GM23338 (cell line): ENCODE measurements around the gene ADAMTS8. TPM values are rescaled to one million over a fixed set of nuclear protein-coding genes. Genes with fewer than 3 reads are reported as not detected.

Experiments used
- ATAC-seq: fragments of 200-7000 bp; cut with Tn5 transposase; 3 replicates; pipeline ENCODE4 v1.9.1; 2020
- DNase-seq: peaks from one replicate; pipeline ENCODE4 v3.0.0-alpha.2; 2015; ENCODE audit warnings: low spot score
- H2AFZ ChIP-seq: fragments of 200-600 bp; sonication (generic); 2 replicates; pipeline ENCODE4 v1.8.0; 2016; ENCODE audit warnings: antibody characterized with exemption, mild to moderate bottlenecking, moderate library complexity
- H3F3A ChIP-seq: fragments of 200-600 bp; sonication (generic); replicated peaks from 2 replicates; pipeline ENCODE4 v1.8.0; 2017; ENCODE audit warnings: antibody characterized with exemption, mixed run types, low read depth
- H3K27ac ChIP-seq: fragments of 200-600 bp; sonication (generic); 2 replicates; pipeline ENCODE4 v1.6.1; 2016; ENCODE audit warnings: low read depth
- H3K27me3 ChIP-seq: fragments of 200-600 bp; sonication (generic); 2 replicates; pipeline ENCODE4 v1.8.0; 2016; ENCODE audit warnings: mild to moderate bottlenecking, mixed run types, moderate library complexity; ENCODE audit not compliant: insufficient read depth
- H3K36me3 ChIP-seq: fragments of 200-600 bp; sonication (generic); 2 replicates; pipeline ENCODE4 v1.8.0; 2016; ENCODE audit warnings: mild to moderate bottlenecking; ENCODE audit not compliant: insufficient read depth
- H3K4me1 ChIP-seq: fragments of 200-600 bp; sonication (generic); 2 replicates; pipeline ENCODE4 v1.8.0; 2016; ENCODE audit warnings: mild to moderate bottlenecking, moderate library complexity; ENCODE audit not compliant: insufficient read depth
- H3K4me2 ChIP-seq: fragments of 200-600 bp; sonication (generic); 2 replicates; pipeline ENCODE4 v1.7.1; 2017; ENCODE audit warnings: mixed run types
- H3K4me3 ChIP-seq: fragments of 200-600 bp; sonication (generic); 2 replicates; pipeline ENCODE4 v1.6.1; 2016; ENCODE audit warnings: mixed run types
- H3K79me2 ChIP-seq: fragments of 200-600 bp; sonication (generic); replicated peaks from 2 replicates; pipeline ENCODE4 v1.8.0; 2017; ENCODE audit warnings: mild to moderate bottlenecking; ENCODE audit not compliant: insufficient read depth
- H3K9me2 ChIP-seq: fragments of 200-600 bp; sonication (generic); 2 replicates; pipeline ENCODE4 v1.8.0; 2017; ENCODE audit not compliant: insufficient read depth
- H4K20me1 ChIP-seq: fragments of 200-600 bp; sonication (generic); replicated peaks from 2 replicates; pipeline ENCODE4 v1.8.0; 2017; ENCODE audit warnings: mild to moderate bottlenecking; ENCODE audit not compliant: insufficient read depth
- H3K27ac Mint-ChIP-seq: 2 replicates; pipeline ENCODE4 v1.8.0; 2020; ENCODE audit warnings: inconsistent platforms, mild to moderate bottlenecking, moderate library complexity, mixed read lengths
- H3K27me3 Mint-ChIP-seq: 3 replicates; pipeline ENCODE4 v1.8.0; 2022; ENCODE audit warnings: low read depth, mild to moderate bottlenecking, moderate library complexity, mixed read lengths, inconsistent platforms; ENCODE audit not compliant: insufficient read depth, poor library complexity
- H3K36me3 Mint-ChIP-seq: 3 replicates; pipeline ENCODE4 v1.8.0; 2021; ENCODE audit warnings: low read depth, mild to moderate bottlenecking, inconsistent platforms, moderate library complexity, mixed read lengths
- H3K4me1 Mint-ChIP-seq: 3 replicates; pipeline ENCODE4 v1.8.0; 2020; ENCODE audit warnings: mild to moderate bottlenecking, inconsistent platforms, mixed read lengths
- H3K4me3 Mint-ChIP-seq: 3 replicates; pipeline ENCODE4 v1.8.0; 2021; ENCODE audit warnings: moderate library complexity, mild to moderate bottlenecking, inconsistent platforms, mixed read lengths
- H3K9me3 Mint-ChIP-seq: 3 replicates; pipeline ENCODE4 v1.8.0; 2020; ENCODE audit warnings: moderate library complexity, mild to moderate bottlenecking, inconsistent platforms, mixed read lengths
- EZH2phosphoT487 ChIP-seq: fragments of 200-600 bp; sonication (generic); IDR thresholded peaks from one replicate; pipeline ENCODE4 v1.8.1; 2018; ENCODE audit warnings: antibody characterized with exemption; ENCODE audit not compliant: unreplicated experiment
- JUNB ChIP-seq: IDR thresholded peaks from one replicate; pipeline ENCODE4 v1.6.1; 2016; ENCODE audit warnings: antibody characterized with exemption; ENCODE audit not compliant: unreplicated experiment
- NANOG ChIP-seq: IDR thresholded peaks from 2 replicates; pipeline ENCODE4 v1.6.1; 2016; ENCODE audit warnings: antibody characterized with exemption, borderline replicate concordance
- STAT1 ChIP-seq: IDR thresholded peaks from one replicate; pipeline ENCODE4 v1.6.1; 2016; ENCODE audit warnings: antibody characterized with exemption; ENCODE audit not compliant: unreplicated experiment
- ZNF331 ChIP-seq: fragments of 250-450 bp; sonication (Bioruptor Pico); IDR thresholded peaks from 2 replicates; pipeline ENCODE4 v1.5.0; 2020; ENCODE audit warnings: low read depth, mild to moderate bottlenecking, moderate library complexity
- polyA plus RNA-seq: library from polyadenylated mRNA; unstranded; fragments of >200 nt; fragmentation: Nextera tagmentation; extraction: Ambion mirVana; gene quantifications from 2 replicates; pipeline ENCODE4 v1.2.1, GENCODE V29; 2016
- total RNA-seq: library from RNA; depleted of rRNA; stranded (reverse); fragments of >200 nt; shearing (Covaris generic); gene quantifications from 2 replicates; pipeline ENCODE4 v1.2.3, GENCODE V29; 2014
- TF ChIP-seq, protein P1 (sequence below): IDR thresholded peaks from one replicate; pipeline ENCODE4 v1.6.1; 2018; ENCODE audit warnings: antibody characterized with exemption; ENCODE audit not compliant: unreplicated experiment
- TF ChIP-seq, protein P2 (sequence below): fragments of 250-450 bp; sonication (Bioruptor Pico); IDR thresholded peaks from 2 replicates; pipeline ENCODE4 v1.5.0; 2020; ENCODE audit warnings: mild to moderate bottlenecking, moderate library complexity
- TF ChIP-seq, protein P3 (sequence below): IDR thresholded peaks from 2 replicates; pipeline ENCODE4 v1.6.1; 2016; ENCODE audit warnings: antibody characterized with exemption

Gene ADAMTS8
- total and polyA plus RNA-seq, 2 experiments from 2014 or later = 7.5 to 16.2 TPM

DNA sequence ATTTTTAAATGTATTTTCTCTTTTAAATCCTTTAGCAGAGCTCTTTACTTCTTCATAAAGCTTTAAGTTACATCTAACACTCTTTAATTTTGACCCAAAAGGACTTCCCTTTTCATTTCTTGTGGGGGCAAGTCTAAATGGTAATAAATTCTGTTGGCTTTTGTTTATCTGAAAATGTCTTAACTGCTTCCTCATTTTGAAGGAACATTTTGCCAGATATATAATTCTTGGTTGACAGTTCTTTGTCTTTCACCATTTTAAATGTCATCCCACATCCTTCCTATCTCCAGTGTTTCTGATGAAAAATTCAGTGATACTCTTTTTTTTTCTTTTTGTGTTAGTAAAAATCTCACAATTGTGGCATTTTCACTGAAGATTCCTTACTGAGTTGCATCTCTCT is 69.0 kb downstream of the ADAMTS8 start:
- H3K27ac Mint-ChIP-seq = no peak overlapping the region
- H3K27ac ChIP-seq = no peak overlapping the region
- peaks cover 7% of the 10 kb centered on the region; the same call in 1 of the 2 replicates for H3K4me1 ChIP-seq
- H3K4me3 Mint-ChIP-seq = no peak overlapping the region
- H3K27me3 Mint-ChIP-seq = peaks cover 2% of the 10 kb centered on the region
- no peaks in the 10 kb centered on the region for H3K9me2 ChIP-seq
- TF ChIP-seq, protein P1, sequence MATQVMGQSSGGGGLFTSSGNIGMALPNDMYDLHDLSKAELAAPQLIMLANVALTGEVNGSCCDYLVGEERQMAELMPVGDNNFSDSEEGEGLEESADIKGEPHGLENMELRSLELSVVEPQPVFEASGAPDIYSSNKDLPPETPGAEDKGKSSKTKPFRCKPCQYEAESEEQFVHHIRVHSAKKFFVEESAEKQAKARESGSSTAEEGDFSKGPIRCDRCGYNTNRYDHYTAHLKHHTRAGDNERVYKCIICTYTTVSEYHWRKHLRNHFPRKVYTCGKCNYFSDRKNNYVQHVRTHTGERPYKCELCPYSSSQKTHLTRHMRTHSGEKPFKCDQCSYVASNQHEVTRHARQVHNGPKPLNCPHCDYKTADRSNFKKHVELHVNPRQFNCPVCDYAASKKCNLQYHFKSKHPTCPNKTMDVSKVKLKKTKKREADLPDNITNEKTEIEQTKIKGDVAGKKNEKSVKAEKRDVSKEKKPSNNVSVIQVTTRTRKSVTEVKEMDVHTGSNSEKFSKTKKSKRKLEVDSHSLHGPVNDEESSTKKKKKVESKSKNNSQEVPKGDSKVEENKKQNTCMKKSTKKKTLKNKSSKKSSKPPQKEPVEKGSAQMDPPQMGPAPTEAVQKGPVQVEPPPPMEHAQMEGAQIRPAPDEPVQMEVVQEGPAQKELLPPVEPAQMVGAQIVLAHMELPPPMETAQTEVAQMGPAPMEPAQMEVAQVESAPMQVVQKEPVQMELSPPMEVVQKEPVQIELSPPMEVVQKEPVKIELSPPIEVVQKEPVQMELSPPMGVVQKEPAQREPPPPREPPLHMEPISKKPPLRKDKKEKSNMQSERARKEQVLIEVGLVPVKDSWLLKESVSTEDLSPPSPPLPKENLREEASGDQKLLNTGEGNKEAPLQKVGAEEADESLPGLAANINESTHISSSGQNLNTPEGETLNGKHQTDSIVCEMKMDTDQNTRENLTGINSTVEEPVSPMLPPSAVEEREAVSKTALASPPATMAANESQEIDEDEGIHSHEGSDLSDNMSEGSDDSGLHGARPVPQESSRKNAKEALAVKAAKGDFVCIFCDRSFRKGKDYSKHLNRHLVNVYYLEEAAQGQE = no peak
- TF ChIP-seq NANOG = no peak
- TF ChIP-seq, protein P2, sequence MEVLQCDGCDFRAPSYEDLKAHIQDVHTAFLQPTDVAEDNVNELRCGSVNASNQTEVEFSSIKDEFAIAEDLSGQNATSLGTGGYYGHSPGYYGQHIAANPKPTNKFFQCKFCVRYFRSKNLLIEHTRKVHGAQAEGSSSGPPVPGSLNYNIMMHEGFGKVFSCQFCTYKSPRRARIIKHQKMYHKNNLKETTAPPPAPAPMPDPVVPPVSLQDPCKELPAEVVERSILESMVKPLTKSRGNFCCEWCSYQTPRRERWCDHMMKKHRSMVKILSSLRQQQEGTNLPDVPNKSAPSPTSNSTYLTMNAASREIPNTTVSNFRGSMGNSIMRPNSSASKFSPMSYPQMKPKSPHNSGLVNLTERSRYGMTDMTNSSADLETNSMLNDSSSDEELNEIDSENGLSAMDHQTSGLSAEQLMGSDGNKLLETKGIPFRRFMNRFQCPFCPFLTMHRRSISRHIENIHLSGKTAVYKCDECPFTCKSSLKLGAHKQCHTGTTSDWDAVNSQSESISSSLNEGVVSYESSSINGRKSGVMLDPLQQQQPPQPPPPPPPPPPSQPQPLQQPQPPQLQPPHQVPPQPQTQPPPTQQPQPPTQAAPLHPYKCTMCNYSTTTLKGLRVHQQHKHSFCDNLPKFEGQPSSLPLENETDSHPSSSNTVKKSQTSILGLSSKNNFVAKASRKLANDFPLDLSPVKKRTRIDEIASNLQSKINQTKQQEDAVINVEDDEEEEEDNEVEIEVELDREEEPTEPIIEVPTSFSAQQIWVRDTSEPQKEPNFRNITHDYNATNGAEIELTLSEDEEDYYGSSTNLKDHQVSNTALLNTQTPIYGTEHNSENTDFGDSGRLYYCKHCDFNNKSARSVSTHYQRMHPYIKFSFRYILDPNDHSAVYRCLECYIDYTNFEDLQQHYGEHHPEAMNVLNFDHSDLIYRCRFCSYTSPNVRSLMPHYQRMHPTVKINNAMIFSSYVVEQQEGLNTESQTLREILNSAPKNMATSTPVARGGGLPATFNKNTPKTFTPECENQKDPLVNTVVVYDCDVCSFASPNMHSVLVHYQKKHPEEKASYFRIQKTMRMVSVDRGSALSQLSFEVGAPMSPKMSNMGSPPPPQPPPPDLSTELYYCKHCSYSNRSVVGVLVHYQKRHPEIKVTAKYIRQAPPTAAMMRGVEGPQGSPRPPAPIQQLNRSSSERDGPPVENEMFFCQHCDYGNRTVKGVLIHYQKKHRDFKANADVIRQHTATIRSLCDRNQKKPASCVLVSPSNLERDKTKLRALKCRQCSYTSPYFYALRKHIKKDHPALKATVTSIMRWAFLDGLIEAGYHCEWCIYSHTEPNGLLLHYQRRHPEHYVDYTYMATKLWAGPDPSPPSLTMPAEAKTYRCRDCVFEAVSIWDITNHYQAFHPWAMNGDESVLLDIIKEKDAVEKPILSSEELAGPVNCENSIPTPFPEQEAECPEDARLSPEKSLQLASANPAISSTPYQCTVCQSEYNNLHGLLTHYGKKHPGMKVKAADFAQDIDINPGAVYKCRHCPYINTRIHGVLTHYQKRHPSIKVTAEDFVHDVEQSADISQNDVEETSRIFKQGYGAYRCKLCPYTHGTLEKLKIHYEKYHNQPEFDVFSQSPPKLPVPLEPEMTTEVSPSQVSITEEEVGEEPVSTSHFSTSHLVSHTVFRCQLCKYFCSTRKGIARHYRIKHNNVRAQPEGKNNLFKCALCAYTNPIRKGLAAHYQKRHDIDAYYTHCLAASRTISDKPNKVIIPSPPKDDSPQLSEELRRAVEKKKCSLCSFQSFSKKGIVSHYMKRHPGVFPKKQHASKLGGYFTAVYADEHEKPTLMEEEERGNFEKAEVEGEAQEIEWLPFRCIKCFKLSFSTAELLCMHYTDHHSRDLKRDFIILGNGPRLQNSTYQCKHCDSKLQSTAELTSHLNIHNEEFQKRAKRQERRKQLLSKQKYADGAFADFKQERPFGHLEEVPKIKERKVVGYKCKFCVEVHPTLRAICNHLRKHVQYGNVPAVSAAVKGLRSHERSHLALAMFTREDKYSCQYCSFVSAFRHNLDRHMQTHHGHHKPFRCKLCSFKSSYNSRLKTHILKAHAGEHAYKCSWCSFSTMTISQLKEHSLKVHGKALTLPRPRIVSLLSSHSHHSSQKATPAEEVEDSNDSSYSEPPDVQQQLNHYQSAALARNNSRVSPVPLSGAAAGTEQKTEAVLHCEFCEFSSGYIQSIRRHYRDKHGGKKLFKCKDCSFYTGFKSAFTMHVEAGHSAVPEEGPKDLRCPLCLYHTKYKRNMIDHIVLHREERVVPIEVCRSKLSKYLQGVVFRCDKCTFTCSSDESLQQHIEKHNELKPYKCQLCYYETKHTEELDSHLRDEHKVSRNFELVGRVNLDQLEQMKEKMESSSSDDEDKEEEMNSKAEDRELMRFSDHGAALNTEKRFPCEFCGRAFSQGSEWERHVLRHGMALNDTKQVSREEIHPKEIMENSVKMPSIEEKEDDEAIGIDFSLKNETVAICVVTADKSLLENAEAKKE (CRISPR knock-in tag) = no peak
- TF ChIP-seq EZH2phosphoT487 = no peak
- TF ChIP-seq ZNF331 (CRISPR knock-in tag) = no peak
- TF ChIP-seq JUNB = no peak
- TF ChIP-seq STAT1 = no peak
- TF ChIP-seq, protein P3, sequence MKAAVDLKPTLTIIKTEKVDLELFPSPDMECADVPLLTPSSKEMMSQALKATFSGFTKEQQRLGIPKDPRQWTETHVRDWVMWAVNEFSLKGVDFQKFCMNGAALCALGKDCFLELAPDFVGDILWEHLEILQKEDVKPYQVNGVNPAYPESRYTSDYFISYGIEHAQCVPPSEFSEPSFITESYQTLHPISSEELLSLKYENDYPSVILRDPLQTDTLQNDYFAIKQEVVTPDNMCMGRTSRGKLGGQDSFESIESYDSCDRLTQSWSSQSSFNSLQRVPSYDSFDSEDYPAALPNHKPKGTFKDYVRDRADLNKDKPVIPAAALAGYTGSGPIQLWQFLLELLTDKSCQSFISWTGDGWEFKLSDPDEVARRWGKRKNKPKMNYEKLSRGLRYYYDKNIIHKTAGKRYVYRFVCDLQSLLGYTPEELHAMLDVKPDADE = no peak
- H3K4me3 ChIP-seq = no peak overlapping the region
- no peaks in the 10 kb centered on the region for H3F3A ChIP-seq
- no peaks in the 10 kb centered on the region for H3K27me3 ChIP-seq
- DNase-seq (no peak), ATAC-seq (no peak)
- H3K9me3 Mint-ChIP-seq = peaks cover 49% of the 10 kb centered on the region
- no peaks in the 10 kb centered on the region for H4K20me1 ChIP-seq
- H3K4me1 Mint-ChIP-seq = no peaks in the 10 kb centered on the region
- peaks cover 34% of the 10 kb centered on the region for H3K36me3 Mint-ChIP-seq
- no peaks in the 10 kb centered on the region for H3K79me2 ChIP-seq
- no peaks in the 10 kb centered on the region; the same call in 1 of the 2 replicates for H3K36me3 ChIP-seq
- no peak overlapping the region for H2AFZ ChIP-seq
- H3K4me2 ChIP-seq = no peak overlapping the region
